ENCODE results near the gene LDAF1. TPM values are rescaled to one million over a fixed set of nuclear protein-coding genes. Genes with fewer than 3 reads are reported as not detected.

LDAF1 gene
- total and polyA plus RNA-seq, 4 donors = 1.2 to 2.4 (median 1.7) TPM

DNA sequence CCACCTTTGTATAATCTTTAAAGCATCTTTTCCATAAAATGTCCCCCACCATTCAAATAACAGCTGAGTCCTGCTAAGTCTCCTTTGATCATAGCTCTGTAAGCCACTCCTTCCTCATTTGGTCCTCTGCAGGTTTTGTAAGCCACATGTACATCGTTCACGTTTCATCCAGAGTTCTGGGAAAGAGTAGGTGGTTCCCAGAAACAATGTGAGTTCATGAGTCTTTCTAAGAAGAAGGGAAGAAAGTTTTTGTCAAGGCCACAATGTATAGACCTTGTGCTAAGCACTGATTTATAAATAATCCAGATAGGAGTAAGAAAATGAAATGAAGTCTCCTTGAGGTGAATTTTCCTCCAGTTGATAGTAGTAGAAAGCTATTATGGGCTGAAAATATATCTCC, 66.3 kb downstream of the LDAF1 start:
- Histone ChIP-seq H3K9ac (ENCODE audit: low read depth in 1 of 2, low read length in 2 of 2) (no peak overlapping the region), H3K27me3 (ENCODE audit: control insufficient read depth in 4 of 4, insufficient read depth in 4 of 4, low read length in 3 of 4) (no peaks in the 10 kb centered on the region), H3K9me3 (ENCODE audit: control insufficient read depth in 4 of 4, low read length in 3 of 4) (no peaks in the 10 kb centered on the region), H3K36me3 (ENCODE audit: control insufficient read depth in 4 of 4, insufficient read depth in 3 of 4, low read depth in 1 of 4, low read length in 3 of 4) (no peaks in the 10 kb centered on the region), H3K4me1 (ENCODE audit: control insufficient read depth in 4 of 4, insufficient read depth in 4 of 4, low read length in 3 of 4) (no peaks in the 10 kb centered on the region), H3K27ac (ENCODE audit: low read depth in 1 of 2, low read length in 2 of 2) (no peak overlapping the region), H3K4me3 (ENCODE audit: low read depth in 1 of 3, low read length in 3 of 3) (no peak overlapping the region)
- DNase-seq (ENCODE audit: low spot score) = no peak
- TF ChIP-seq YY1 (IDR thresholded peaks at IDR 0.05) (no peak), HNF4A (conservative IDR thresholded peaks at IDR 0.05) (no peak), FOXA2 (IDR thresholded peaks at IDR 0.05) (no peak), SP1 (IDR thresholded peaks at IDR 0.05) (no peak), FOXA1 (IDR thresholded peaks at IDR 0.05) (no peak), RXRA (IDR thresholded peaks at IDR 0.05) (no peak), GABPA (IDR thresholded peaks at IDR 0.05 in 1 of 2, conservative IDR thresholded peaks at IDR 0.05 in 1 of 2) (no peak), TAF1 (conservative IDR thresholded peaks at IDR 0.05) (no peak)
- TF ChIP-seq, protein P1, sequence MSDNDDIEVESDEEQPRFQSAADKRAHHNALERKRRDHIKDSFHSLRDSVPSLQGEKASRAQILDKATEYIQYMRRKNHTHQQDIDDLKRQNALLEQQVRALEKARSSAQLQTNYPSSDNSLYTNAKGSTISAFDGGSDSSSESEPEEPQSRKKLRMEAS (IDR thresholded peaks at IDR 0.05) = no peak
- WGBS = 65% methylated on average over 2 of the region's 2 CpGs

DNA sequence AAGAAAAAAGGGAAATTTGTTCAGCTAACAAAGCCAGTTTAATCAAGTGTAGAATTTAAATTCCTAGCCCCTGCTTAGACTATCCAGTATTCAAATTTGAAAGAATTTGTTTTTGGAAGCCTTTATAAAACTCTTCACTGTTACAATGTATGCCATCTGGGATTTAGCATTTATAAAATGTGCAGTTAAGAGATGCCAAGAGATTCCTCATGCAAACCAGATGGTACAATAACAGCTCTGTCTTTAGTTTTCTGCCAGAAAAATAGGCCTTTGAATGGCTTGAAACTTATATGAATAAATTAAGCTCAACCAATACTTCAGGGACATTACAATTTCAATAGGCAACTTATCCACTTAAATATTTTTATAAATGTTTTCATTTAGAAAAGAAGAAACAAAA, 68.3 kb downstream of the LDAF1 start:
- H3K4me3 ChIP-seq (ENCODE audit: low read depth in 1 of 3, low read length in 3 of 3) = no peak overlapping the region
- no peak overlapping the region for H3K9ac ChIP-seq (ENCODE audit: low read depth in 1 of 2, low read length in 2 of 2)
- H3K4me1 ChIP-seq (ENCODE audit: control insufficient read depth in 4 of 4, insufficient read depth in 4 of 4, low read length in 3 of 4) = no peaks in the 10 kb centered on the region
- H3K36me3 ChIP-seq (ENCODE audit: control insufficient read depth in 4 of 4, insufficient read depth in 3 of 4, low read depth in 1 of 4, low read length in 3 of 4) = no peaks in the 10 kb centered on the region
- no peak overlapping the region for H3K27ac ChIP-seq (ENCODE audit: low read depth in 1 of 2, low read length in 2 of 2)
- no peaks in the 10 kb centered on the region for H3K27me3 ChIP-seq (ENCODE audit: control insufficient read depth in 4 of 4, insufficient read depth in 4 of 4, low read length in 3 of 4)
- DNase-seq (ENCODE audit: low spot score) = no peak
- TF ChIP-seq FOXA1 (IDR thresholded peaks at IDR 0.05) (no peak), HNF4A (conservative IDR thresholded peaks at IDR 0.05) (no peak), TAF1 (conservative IDR thresholded peaks at IDR 0.05) (no peak), RAD21 (IDR thresholded peaks at IDR 0.05) (no peak), GABPA (IDR thresholded peaks at IDR 0.05 in 1 of 2, conservative IDR thresholded peaks at IDR 0.05 in 1 of 2) (no peak), HNF4G (IDR thresholded peaks at IDR 0.05) (no peak), RXRA (IDR thresholded peaks at IDR 0.05) (no peak), SP1 (IDR thresholded peaks at IDR 0.05) (no peak), EGR1 (IDR thresholded peaks at IDR 0.05; ENCODE audit: low read depth in 2 of 2) (no peak), JUND (IDR thresholded peaks at IDR 0.05) (no peak), NR2F2 (IDR thresholded peaks at IDR 0.05) (no peak)
- TF ChIP-seq, protein P1 (IDR thresholded peaks at IDR 0.05) = no peak
- TF ChIP-seq, protein P2, sequence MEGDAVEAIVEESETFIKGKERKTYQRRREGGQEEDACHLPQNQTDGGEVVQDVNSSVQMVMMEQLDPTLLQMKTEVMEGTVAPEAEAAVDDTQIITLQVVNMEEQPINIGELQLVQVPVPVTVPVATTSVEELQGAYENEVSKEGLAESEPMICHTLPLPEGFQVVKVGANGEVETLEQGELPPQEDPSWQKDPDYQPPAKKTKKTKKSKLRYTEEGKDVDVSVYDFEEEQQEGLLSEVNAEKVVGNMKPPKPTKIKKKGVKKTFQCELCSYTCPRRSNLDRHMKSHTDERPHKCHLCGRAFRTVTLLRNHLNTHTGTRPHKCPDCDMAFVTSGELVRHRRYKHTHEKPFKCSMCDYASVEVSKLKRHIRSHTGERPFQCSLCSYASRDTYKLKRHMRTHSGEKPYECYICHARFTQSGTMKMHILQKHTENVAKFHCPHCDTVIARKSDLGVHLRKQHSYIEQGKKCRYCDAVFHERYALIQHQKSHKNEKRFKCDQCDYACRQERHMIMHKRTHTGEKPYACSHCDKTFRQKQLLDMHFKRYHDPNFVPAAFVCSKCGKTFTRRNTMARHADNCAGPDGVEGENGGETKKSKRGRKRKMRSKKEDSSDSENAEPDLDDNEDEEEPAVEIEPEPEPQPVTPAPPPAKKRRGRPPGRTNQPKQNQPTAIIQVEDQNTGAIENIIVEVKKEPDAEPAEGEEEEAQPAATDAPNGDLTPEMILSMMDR (IDR thresholded peaks at IDR 0.05; ENCODE audit: low read depth, low read length, missing input control) = no peak
- TF ChIP-seq, protein P3, sequence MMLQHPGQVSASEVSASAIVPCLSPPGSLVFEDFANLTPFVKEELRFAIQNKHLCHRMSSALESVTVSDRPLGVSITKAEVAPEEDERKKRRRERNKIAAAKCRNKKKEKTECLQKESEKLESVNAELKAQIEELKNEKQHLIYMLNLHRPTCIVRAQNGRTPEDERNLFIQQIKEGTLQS (IDR thresholded peaks at IDR 0.05) = no peak
- TF ChIP-seq, protein P4, sequence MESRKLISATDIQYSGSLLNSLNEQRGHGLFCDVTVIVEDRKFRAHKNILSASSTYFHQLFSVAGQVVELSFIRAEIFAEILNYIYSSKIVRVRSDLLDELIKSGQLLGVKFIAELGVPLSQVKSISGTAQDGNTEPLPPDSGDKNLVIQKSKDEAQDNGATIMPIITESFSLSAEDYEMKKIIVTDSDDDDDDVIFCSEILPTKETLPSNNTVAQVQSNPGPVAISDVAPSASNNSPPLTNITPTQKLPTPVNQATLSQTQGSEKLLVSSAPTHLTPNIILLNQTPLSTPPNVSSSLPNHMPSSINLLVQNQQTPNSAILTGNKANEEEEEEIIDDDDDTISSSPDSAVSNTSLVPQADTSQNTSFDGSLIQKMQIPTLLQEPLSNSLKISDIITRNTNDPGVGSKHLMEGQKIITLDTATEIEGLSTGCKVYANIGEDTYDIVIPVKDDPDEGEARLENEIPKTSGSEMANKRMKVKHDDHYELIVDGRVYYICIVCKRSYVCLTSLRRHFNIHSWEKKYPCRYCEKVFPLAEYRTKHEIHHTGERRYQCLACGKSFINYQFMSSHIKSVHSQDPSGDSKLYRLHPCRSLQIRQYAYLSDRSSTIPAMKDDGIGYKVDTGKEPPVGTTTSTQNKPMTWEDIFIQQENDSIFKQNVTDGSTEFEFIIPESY (IDR thresholded peaks at IDR 0.05) = no peak
- TF ChIP-seq, protein P5, sequence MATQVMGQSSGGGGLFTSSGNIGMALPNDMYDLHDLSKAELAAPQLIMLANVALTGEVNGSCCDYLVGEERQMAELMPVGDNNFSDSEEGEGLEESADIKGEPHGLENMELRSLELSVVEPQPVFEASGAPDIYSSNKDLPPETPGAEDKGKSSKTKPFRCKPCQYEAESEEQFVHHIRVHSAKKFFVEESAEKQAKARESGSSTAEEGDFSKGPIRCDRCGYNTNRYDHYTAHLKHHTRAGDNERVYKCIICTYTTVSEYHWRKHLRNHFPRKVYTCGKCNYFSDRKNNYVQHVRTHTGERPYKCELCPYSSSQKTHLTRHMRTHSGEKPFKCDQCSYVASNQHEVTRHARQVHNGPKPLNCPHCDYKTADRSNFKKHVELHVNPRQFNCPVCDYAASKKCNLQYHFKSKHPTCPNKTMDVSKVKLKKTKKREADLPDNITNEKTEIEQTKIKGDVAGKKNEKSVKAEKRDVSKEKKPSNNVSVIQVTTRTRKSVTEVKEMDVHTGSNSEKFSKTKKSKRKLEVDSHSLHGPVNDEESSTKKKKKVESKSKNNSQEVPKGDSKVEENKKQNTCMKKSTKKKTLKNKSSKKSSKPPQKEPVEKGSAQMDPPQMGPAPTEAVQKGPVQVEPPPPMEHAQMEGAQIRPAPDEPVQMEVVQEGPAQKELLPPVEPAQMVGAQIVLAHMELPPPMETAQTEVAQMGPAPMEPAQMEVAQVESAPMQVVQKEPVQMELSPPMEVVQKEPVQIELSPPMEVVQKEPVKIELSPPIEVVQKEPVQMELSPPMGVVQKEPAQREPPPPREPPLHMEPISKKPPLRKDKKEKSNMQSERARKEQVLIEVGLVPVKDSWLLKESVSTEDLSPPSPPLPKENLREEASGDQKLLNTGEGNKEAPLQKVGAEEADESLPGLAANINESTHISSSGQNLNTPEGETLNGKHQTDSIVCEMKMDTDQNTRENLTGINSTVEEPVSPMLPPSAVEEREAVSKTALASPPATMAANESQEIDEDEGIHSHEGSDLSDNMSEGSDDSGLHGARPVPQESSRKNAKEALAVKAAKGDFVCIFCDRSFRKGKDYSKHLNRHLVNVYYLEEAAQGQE (IDR thresholded peaks at IDR 0.05) = no peak
- H3K9me3 ChIP-seq (ENCODE audit: control insufficient read depth in 4 of 4, low read length in 3 of 4) = no peaks in the 10 kb centered on the region

Measured in liver (tissue), 9 donors.